Hematopoietic multipotent progenitor cell treated with erythropoietin and hydrocortisone succinate and interleukin-3 and kit ligand, for 15 days (in vitro differentiated cells): Measurements from ENCODE around the gene COL13A1.

Experiments
- DNase-seq: peaks from one replicate; pipeline ENCODE4 v3.0.0-alpha.2; 2015; ENCODE audit warnings: low spot score

Gene COL13A1

GRCh38 chr10:69867699-69868558 lies 66.2 kb downstream of the COL13A1 start:
- DNase-seq = no peak

- DNase-seq = no peak
These were observed 67.1 kb downstream of the COL13A1 start for GRCh38 chr10:69868821-69869220.

- no peak for DNase-seq
These were observed 67.7 kb downstream of the COL13A1 start for GRCh38 chr10:69869291-69869961.

- DNase-seq = no peak
These were observed 68.9 kb downstream of the COL13A1 start for GRCh38 chr10:69870591-69870990.

- DNase-seq = no peak
These were observed 69.4 kb downstream of the COL13A1 start for GRCh38 chr10:69871074-69871473.

GRCh38 chr10:69872323-69872722 lies 70.6 kb downstream of the COL13A1 start:
- no peak for DNase-seq

- DNase-seq = no peak
These were observed 71.5 kb downstream of the COL13A1 start for GRCh38 chr10:69873135-69873639.

GRCh38 chr10:69874449-69874848 lies 72.7 kb downstream of the COL13A1 start:
- DNase-seq = no peak

GRCh38 chr10:69875856-69876255 lies 74.2 kb downstream of the COL13A1 start:
- no peak for DNase-seq

GRCh38 chr10:69876286-69876685 lies 74.6 kb downstream of the COL13A1 start:
- DNase-seq = no peak

- DNase-seq = no peak
These were observed 75.2 kb downstream of the COL13A1 start for GRCh38 chr10:69876931-69877330.

GRCh38 chr10:69878038-69878437 lies 76.3 kb downstream of the COL13A1 start:
- DNase-seq = no peak

- DNase-seq = no peak
These were observed 77.2 kb downstream of the COL13A1 start for GRCh38 chr10:69878951-69879350.

GRCh38 chr10:69879634-69880257 lies 78.0 kb downstream of the COL13A1 start:
- no peak for DNase-seq

- DNase-seq = no peak
These were observed 78.8 kb downstream of the COL13A1 start for GRCh38 chr10:69880301-69881081.

- no peak for DNase-seq
These were observed 79.5 kb downstream of the COL13A1 start for GRCh38 chr10:69881202-69881601.

GRCh38 chr10:69883310-69884023 lies 81.8 kb downstream of the COL13A1 start:
- no peak for DNase-seq

GRCh38 chr10:69884024-69884367 lies 82.3 kb downstream of the COL13A1 start:
- DNase-seq = no peak

- no peak for DNase-seq
These were observed 83.0 kb downstream of the COL13A1 start for GRCh38 chr10:69884686-69885085.

- DNase-seq = no peak
These were observed 83.8 kb downstream of the COL13A1 start for GRCh38 chr10:69885379-69886013.
